SH-SY5Y (cell line): Measurements from ENCODE around the gene GTPBP3.

Experiments used
- GATA2 ChIP-seq: IDR thresholded peaks from 2 replicates; pipeline ENCODE4 v1.6.1; 2011; ENCODE audit warnings: mild to moderate bottlenecking, low read depth, low read length
- GATA3 ChIP-seq: IDR thresholded peaks from 2 replicates; pipeline ENCODE4 v1.6.1; 2011; ENCODE audit warnings: low read depth, mild to moderate bottlenecking, low read length, moderate library complexity

DNA sequence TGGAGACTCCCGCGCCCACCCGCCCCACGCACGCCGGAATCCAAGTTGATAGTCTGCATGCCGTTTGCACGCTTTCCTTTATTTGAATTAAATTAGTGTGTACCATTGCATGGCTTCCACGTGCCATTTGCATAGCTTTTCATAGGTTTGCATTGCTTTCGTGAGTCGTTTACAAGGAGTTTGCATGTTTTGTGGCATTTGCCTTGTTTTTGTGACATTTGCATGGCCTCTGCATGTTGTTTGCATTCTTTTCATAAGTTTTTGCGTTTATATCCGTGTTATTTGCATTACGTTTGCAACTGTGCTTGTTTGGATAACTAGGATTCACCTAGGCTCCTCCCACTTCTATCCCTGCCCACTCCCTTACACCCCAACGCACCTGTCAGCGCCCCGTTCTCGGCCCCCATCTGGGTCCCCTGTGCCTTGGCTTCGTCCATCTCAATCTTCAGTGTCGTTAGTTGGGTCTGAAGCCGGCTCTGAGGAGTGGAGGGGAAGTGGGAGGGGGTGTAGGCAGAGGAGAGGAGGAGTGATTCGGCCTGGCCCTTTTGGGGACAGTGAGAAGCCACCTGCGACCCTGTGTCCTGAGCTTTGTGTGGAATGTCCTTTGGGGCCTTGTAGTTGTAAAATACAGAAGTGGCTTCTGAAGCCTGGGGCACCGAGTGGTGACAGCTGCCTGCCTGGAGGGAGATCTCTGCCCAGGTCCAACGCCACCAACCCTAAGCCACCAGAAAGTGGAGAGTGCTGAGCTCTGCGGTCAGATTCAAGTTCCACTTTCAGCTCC lies 54.2 kb downstream of the GTPBP3 start:
- TF ChIP-seq GATA2 (no peak), GATA3 (no peak)
